ENCODE measurements around the gene COX7B.

The COX7B gene

DNA sequence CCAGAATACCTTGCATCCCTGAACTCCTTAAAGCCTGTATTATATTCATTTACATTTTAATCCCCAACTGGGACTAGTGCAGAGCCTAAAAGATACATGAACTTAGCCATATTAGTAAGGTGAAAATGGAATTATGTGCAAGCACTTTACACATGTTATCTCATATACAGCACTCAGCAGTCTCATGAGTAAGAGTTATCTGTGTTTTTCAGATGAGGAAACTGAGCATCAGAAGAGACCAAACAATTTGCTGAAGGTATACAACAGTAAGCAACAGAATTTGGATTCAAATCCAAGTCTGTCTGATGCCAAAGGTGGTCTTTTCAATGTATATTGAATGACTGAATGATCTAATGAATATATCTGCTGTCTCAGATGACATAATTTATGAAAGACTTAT, 23.5 kb downstream of the COX7B start:
- Histone ChIP-seq H3K4me3 (ENCODE audit: low read depth, low read length) (no peak overlapping the region), H3K27ac (no peak overlapping the region), H3K27me3 (replicated peaks) (no peaks in the 10 kb centered on the region), H3K36me3 (replicated peaks) (no peaks in the 10 kb centered on the region)
- TF ChIP-seq, protein P1, sequence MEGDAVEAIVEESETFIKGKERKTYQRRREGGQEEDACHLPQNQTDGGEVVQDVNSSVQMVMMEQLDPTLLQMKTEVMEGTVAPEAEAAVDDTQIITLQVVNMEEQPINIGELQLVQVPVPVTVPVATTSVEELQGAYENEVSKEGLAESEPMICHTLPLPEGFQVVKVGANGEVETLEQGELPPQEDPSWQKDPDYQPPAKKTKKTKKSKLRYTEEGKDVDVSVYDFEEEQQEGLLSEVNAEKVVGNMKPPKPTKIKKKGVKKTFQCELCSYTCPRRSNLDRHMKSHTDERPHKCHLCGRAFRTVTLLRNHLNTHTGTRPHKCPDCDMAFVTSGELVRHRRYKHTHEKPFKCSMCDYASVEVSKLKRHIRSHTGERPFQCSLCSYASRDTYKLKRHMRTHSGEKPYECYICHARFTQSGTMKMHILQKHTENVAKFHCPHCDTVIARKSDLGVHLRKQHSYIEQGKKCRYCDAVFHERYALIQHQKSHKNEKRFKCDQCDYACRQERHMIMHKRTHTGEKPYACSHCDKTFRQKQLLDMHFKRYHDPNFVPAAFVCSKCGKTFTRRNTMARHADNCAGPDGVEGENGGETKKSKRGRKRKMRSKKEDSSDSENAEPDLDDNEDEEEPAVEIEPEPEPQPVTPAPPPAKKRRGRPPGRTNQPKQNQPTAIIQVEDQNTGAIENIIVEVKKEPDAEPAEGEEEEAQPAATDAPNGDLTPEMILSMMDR (IDR thresholded peaks at IDR 0.05; ENCODE audit: low read depth, low read length, missing control alignments), result no peak
- DNase-seq, result no peak
- in situ Hi-C loops (cut with HindIII; ENCODE audit: low pct_ligation_motif_present, low sequenced_read_pairs), result no loop called here

DNA sequence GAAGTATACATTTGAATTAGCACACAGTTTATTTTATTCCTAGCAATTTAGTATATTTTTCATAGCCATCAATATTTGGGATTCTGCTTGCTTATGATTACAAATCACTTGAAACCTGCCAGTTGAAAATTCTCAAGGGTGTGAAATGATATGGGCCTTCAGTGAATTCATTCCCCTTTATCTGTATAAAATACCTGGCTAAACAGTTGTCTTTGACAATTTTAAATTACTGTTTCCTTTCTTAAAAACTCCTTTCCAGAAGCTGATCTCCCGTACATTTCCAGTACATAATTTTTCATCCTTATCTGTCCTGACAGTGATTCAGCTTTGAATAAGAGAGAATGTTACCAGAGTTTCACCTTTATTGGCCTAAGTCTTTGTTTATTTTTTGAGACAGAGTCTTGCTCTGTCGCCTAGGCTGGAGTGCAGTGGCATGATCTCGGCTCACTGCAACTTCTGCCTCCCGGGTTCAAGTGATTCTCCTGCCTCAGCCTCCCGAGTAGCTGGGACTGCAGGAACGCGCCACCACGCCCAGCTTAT, 25.1 kb downstream of the COX7B start:
- Histone ChIP-seq H3K4me3 (ENCODE audit: low read depth, low read length) (no peak overlapping the region), H3K36me3 (replicated peaks) (no peaks in the 10 kb centered on the region), H3K27me3 (replicated peaks) (no peaks in the 10 kb centered on the region), H3K27ac (no peak overlapping the region)
- in situ Hi-C loops (cut with HindIII; ENCODE audit: low pct_ligation_motif_present, low sequenced_read_pairs), result no loop called here
- DNase-seq, result no peak
- TF ChIP-seq, protein P1 (IDR thresholded peaks at IDR 0.05; ENCODE audit: low read depth, low read length, missing control alignments), result no peak

DNA sequence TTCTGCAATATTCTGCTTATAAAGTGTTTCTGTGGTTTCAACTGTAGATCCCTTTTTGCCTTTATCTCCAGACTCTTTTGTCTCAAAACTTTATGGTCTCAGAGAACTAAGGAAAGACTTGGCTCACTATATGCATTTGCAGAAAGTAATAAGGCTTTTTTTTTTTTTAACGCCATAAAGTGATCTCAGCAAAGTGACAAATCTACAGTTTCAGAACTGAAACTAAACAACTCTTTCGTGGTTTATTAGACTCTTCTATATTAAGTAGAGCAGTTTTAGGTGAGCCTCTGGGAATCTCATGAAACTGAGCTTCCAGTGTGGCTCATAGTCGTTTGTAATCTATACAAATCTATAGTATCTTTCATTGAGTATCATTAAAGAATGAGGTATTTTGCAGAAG, 26.5 kb downstream of the COX7B start:
- Histone ChIP-seq H3K36me3 (replicated peaks) (no peaks in the 10 kb centered on the region), H3K27ac (no peak overlapping the region), H3K27me3 (replicated peaks) (no peaks in the 10 kb centered on the region), H3K4me3 (ENCODE audit: low read depth, low read length) (no peak overlapping the region)
- TF ChIP-seq, protein P1 (IDR thresholded peaks at IDR 0.05; ENCODE audit: low read depth, low read length, missing control alignments), result no peak
- DNase-seq, result no peak
- in situ Hi-C loops (cut with HindIII; ENCODE audit: low pct_ligation_motif_present, low sequenced_read_pairs), result no loop called here

DNA sequence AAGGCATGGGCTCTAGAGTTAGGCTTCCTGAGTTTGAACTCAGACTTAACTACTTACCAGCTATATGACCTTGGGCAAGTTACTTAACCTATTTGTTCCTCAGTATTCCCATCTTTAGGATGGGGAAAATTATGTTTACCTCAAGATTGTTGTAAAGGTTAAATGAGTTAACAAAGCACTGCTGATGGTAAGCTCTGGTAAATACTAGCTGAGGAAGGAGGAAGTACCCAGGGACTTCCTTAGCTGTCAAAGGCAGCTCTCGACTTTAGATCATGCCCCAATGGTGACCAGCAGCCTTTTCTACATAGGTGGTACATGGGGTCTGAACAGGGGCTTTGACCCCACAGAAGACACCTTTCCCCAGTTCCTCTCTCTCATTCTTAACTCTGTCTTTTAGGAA, 31.3 kb downstream of the COX7B start:
- Histone ChIP-seq H3K36me3 (replicated peaks) (no peaks in the 10 kb centered on the region), H3K27ac (no peak overlapping the region), H3K4me3 (ENCODE audit: low read depth, low read length) (no peak overlapping the region), H3K27me3 (replicated peaks) (no peaks in the 10 kb centered on the region)
- TF ChIP-seq, protein P1 (IDR thresholded peaks at IDR 0.05; ENCODE audit: low read depth, low read length, missing control alignments), result no peak
- in situ Hi-C loops (cut with HindIII; ENCODE audit: low pct_ligation_motif_present, low sequenced_read_pairs), result no loop called here
- no peak for DNase-seq

DNA sequence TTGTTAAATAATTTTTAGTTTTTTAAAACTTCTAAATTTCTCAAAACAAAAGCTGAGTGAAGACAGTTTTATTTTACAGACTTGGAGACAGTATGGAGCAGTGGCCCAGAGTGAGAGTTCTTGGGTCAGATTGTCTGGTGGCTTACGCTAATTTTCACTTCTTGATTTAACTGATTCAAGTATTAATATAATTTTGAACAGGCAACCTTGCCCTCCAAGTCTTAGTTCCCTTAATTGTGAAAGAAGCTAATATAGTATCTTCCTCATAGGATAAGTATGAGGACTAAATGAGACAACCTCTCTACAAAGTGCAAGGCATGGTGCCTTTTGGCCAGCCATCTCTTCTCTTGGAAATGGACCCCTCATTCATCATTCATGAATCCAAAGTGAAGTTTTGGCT, 36.6 kb downstream of the COX7B start:
- H3K36me3 ChIP-seq (replicated peaks), result no peaks in the 10 kb centered on the region
- no peak for DNase-seq
- no peak overlapping the region for H3K27ac ChIP-seq
- TF ChIP-seq, protein P1 (IDR thresholded peaks at IDR 0.05; ENCODE audit: low read depth, low read length, missing control alignments), result no peak
- H3K27me3 ChIP-seq (replicated peaks), result no peaks in the 10 kb centered on the region
- in situ Hi-C loops (cut with HindIII; ENCODE audit: low pct_ligation_motif_present, low sequenced_read_pairs), result no loop called here
- no peak overlapping the region for H3K4me3 ChIP-seq (ENCODE audit: low read depth, low read length)

DNA sequence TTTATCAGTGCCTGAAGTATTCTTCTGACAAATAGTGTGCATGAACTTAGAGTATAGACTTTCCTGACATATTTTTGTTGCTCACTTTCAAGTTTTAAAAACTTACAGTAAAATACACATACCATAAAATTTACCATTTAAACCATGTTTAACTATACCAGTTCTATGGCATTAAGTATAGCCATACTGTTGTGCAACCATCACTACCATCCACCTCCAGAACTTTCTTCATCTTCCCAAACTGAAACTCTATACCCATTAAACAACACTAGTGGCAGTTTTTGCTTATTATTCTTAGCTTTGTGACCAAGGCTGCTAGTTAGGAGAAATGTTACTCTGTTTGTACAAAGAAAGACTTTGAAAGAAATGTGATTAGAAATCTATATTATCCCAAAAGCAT, 37.0 kb downstream of the COX7B start:
- DNase-seq, result no peak
- TF ChIP-seq, protein P1 (IDR thresholded peaks at IDR 0.05; ENCODE audit: low read depth, low read length, missing control alignments), result no peak

More for the DNA sequence above, 37.0 kb downstream of the COX7B start:
- in situ Hi-C loops (cut with HindIII; ENCODE audit: low pct_ligation_motif_present, low sequenced_read_pairs), result no loop called here
- no peak overlapping the region for H3K27ac ChIP-seq
- H3K4me3 ChIP-seq (ENCODE audit: low read depth, low read length), result no peak overlapping the region
- no peaks in the 10 kb centered on the region for H3K36me3 ChIP-seq (replicated peaks)
- H3K27me3 ChIP-seq (replicated peaks), result no peaks in the 10 kb centered on the region

All from brain microvascular endothelial cell (primary cell).